Vagina (tissue), 2 donors: ENCODE measurements around the gene RIN3. TPM values are rescaled to one million over a fixed set of nuclear protein-coding genes. Genes with fewer than 3 reads are reported as not detected.

Source experiments
- DNase-seq, 2 donors: peaks; one replicate each; pipeline ENCODE4 v3.0.0-alpha.2; 2017; ENCODE audit errors: extremely low spot score in 2 of 2
- H3K27ac ChIP-seq: fragments of 200-600 bp; sonication (generic); one replicate; pipeline ENCODE4 v1.5.1; 2019
- H3K27me3 ChIP-seq: fragments of 200-600 bp; sonication (generic); one replicate; pipeline ENCODE4 v1.5.1; 2019
- H3K36me3 ChIP-seq, 2 donors: fragments of 200-600 bp; sonication (generic); one replicate each; pipeline ENCODE4 v1.5.1; 2017 to 2019
- H3K4me1 ChIP-seq: fragments of 200-600 bp; sonication (generic); one replicate; pipeline ENCODE4 v1.5.1; 2019
- H3K4me3 ChIP-seq, 2 donors: fragments of 200-600 bp; sonication (generic); 1 replicate in 1 of 2; 2 replicates in 1 of 2; pipeline ENCODE4 v1.5.1; 2016 to 2019
- H3K9me3 ChIP-seq: fragments of 200-600 bp; sonication (generic); one replicate; pipeline ENCODE4 v1.5.1; 2019
- POLR2A ChIP-seq, 2 donors: fragments of 450-650 bp; IDR thresholded peaks; one replicate each; pipeline ENCODE4 v1.6.1; 2017; ENCODE audit warnings: antibody characterized with exemption in 2 of 2, mild to moderate bottlenecking in 2 of 2, moderate library complexity in 2 of 2
- POLR2AphosphoS5 ChIP-seq, 2 donors: sonication (generic); formaldehyde crosslinking; IDR thresholded peaks; one replicate each; pipeline ENCODE4 v1.9.0; 2017; ENCODE audit warnings: antibody characterized with exemption in 2 of 2, mild to moderate bottlenecking in 2 of 2, low read depth in 1 of 2; ENCODE audit not compliant: insufficient read depth in 1 of 2
- intact Hi-C: fragments of 100-400 bp; cut with DNase I; formaldehyde crosslinking; loops from one replicate; pipeline ENCODE4 v1.15.1; 2023
- total RNA-seq: library from RNA; depleted of rRNA; stranded (reverse); fragments of >200 nt; gene quantifications from one replicate; pipeline ENCODE4 v1.2.3, GENCODE V29; 2016
- TF ChIP-seq, protein P1 (sequence below), 3 experiments: fragments of 450-650 bp in 2 of 3; fragments of 200-600 bp in 1 of 3; sonication (generic) in 1 of 3; IDR thresholded peaks; one replicate each; pipeline ENCODE4 v1.5.1; 2017 to 2019; ENCODE audit warnings: antibody characterized with exemption in 3 of 3, mild to moderate bottlenecking in 2 of 3, moderate library complexity in 2 of 3

The RIN3 gene
- total RNA-seq, 1 donor from 2014 or later, result 22.6 TPM

DNA sequence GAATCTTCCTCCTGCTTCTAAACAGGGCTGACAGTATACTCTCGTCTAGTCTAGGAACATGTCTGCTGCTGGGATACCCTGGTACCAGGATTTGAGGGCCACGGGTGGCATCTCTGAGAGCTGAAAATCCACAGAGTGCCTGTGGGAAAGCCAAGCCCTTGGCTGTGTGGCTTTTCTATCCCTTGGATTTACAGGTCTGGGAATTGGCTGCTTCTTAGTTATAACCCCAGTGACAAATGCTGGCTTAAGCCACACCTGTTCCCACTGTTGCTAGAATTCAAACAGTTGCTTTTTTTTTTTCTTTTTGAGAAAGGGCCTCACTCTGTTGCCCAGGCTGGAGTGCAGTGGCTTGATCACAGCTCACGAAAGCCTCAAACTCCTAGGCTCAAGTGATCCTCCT lies 14.3 kb upstream of the RIN3 start:
- no peak for DNase-seq
- no peak for TF ChIP-seq POLR2AphosphoS5 (IDR thresholded peaks at IDR 0.05; ENCODE audit: insufficient read depth in 1 of 2, low read depth in 1 of 2)
- TF ChIP-seq, protein P1, sequence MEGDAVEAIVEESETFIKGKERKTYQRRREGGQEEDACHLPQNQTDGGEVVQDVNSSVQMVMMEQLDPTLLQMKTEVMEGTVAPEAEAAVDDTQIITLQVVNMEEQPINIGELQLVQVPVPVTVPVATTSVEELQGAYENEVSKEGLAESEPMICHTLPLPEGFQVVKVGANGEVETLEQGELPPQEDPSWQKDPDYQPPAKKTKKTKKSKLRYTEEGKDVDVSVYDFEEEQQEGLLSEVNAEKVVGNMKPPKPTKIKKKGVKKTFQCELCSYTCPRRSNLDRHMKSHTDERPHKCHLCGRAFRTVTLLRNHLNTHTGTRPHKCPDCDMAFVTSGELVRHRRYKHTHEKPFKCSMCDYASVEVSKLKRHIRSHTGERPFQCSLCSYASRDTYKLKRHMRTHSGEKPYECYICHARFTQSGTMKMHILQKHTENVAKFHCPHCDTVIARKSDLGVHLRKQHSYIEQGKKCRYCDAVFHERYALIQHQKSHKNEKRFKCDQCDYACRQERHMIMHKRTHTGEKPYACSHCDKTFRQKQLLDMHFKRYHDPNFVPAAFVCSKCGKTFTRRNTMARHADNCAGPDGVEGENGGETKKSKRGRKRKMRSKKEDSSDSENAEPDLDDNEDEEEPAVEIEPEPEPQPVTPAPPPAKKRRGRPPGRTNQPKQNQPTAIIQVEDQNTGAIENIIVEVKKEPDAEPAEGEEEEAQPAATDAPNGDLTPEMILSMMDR (IDR thresholded peaks at IDR 0.05), result no peak
- no peak for TF ChIP-seq POLR2A (IDR thresholded peaks at IDR 0.05)
- H3K9me3 ChIP-seq, result no peaks in the 10 kb centered on the region
- H3K4me1 ChIP-seq, result peaks cover 8% of the 10 kb centered on the region
- no peak overlapping the region for H3K27ac ChIP-seq
- intact Hi-C loops, result no loop called here
- no peak overlapping the region for H3K4me3 ChIP-seq
- H3K36me3 ChIP-seq, result no peaks in the 10 kb centered on the region
- no peaks in the 10 kb centered on the region for H3K27me3 ChIP-seq

DNA sequence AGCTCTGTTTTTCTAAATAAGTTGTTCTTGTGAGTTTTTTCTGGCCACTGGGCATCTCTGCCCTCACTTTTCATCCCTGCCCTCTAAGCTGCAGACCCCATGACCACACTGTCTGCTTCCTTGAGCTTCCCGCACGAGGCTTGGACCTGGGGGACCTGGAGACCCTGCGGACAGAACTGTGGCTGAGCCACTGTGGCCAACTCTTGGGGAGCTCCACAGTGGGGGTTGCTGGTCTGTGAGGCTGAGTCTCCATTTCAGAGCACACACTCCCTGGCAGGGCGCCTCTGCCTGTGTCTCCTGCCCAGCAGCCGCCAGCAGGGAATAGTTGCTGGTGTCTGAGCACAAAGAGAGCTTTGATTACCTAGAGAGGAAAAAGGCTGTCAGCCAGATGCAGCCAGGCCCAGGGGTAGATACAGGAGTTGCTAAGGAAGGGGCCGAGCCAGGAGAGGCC lies 13.1 kb upstream of the RIN3 start:
- peaks cover 8% of the 10 kb centered on the region for H3K4me1 ChIP-seq
- H3K27me3 ChIP-seq, result no peaks in the 10 kb centered on the region
- no peaks in the 10 kb centered on the region for H3K9me3 ChIP-seq
- no peak overlapping the region for H3K4me3 ChIP-seq
- TF ChIP-seq POLR2A (IDR thresholded peaks at IDR 0.05), result no peak
- TF ChIP-seq, protein P1 (IDR thresholded peaks at IDR 0.05), result no peak
- H3K27ac ChIP-seq, result peak overlapping the region; percentile 29
- H3K36me3 ChIP-seq, result no peaks in the 10 kb centered on the region
- intact Hi-C loops, result no loop called here
- peak in 1 of 2 donors; percentile 79 for DNase-seq

- intact Hi-C loops, result no loop called here
Observed at GRCh38 chr14:92501891-92502351, 11.7 kb upstream of the RIN3 start.

GRCh38 chr14:92502541-92503286 lies 10.9 kb upstream of the RIN3 start:
- H3K4me1 ChIP-seq, result peaks cover 8% of the 10 kb centered on the region

More at GRCh38 chr14:92501891-92502351, 11.7 kb upstream of the RIN3 start:
- no peak for DNase-seq
- Histone ChIP-seq H3K4me1 (peaks cover 8% of the 10 kb centered on the region), H3K27ac (no peak overlapping the region), H3K27me3 (no peaks in the 10 kb centered on the region), H3K4me3 (no peak overlapping the region), H3K9me3 (no peaks in the 10 kb centered on the region), H3K36me3 (no peaks in the 10 kb centered on the region)
- TF ChIP-seq POLR2AphosphoS5 (IDR thresholded peaks at IDR 0.05; ENCODE audit: insufficient read depth in 1 of 2, low read depth in 1 of 2), result no peak
- no peak for TF ChIP-seq POLR2A (IDR thresholded peaks at IDR 0.05)
- TF ChIP-seq, protein P1 (IDR thresholded peaks at IDR 0.05), result no peak

More at GRCh38 chr14:92502541-92503286, 10.9 kb upstream of the RIN3 start:
- Histone ChIP-seq H3K27me3 (no peaks in the 10 kb centered on the region), H3K4me3 (no peak overlapping the region), H3K27ac (no peak overlapping the region), H3K9me3 (no peaks in the 10 kb centered on the region), H3K36me3 (no peaks in the 10 kb centered on the region)
- intact Hi-C loops, result no loop called here
- DNase-seq, result no peak
- TF ChIP-seq POLR2A (IDR thresholded peaks at IDR 0.05) (no peak), POLR2AphosphoS5 (IDR thresholded peaks at IDR 0.05; ENCODE audit: insufficient read depth in 1 of 2, low read depth in 1 of 2) (no peak)
- TF ChIP-seq, protein P1 (IDR thresholded peaks at IDR 0.05), result no peak
